Fibroblast of peridontal ligament (primary cell): ENCODE results near the gene HERC4.
"Not testable (repeated sequence)": the region's sequence is repeated elsewhere in the genome, so short reads cannot be mapped to it uniquely, and the experiment has no call there.

Experiments
- DNase-seq: peaks from one replicate; pipeline ENCODE4 v3.0.0-alpha.2; 2010; ENCODE audit errors: extremely low read depth

HERC4 gene

GRCh38 chr10:67878133-67878532 is 196.9 kb downstream of the HERC4 start:
- no peak for DNase-seq

- not testable (repeated sequence) for DNase-seq
These were observed 197.7 kb downstream of the HERC4 start for GRCh38 chr10:67877421-67877820.

- no peak for DNase-seq
These were observed 199.5 kb downstream of the HERC4 start for GRCh38 chr10:67875340-67876238.
